GM12878 (cell line): Measurements from ENCODE around the gene PRM2. TPM values are rescaled to one million over a fixed set of nuclear protein-coding genes. Genes with fewer than 3 reads are reported as not detected.

Source experiments
- ATAC-seq: fragments of 200-7000 bp; cut with Tn5 transposase; 3 replicates; pipeline ENCODE4 v1.9.1; 2020; ENCODE audit warnings: mild to moderate bottlenecking, moderate library complexity
- BruUV-seq: library from RNA; stranded (reverse); fragments of 400-500 nt; replicated peaks from 2 replicates; lab custom pipeline; 2021; lab: Mats Ljungman, UMichigan
- CTCF ChIA-PET: fragments of 300-600 bp; sonication (Branson Sonifier 250); formaldehyde crosslinking; extraction: SDS; loops from one replicate; lab custom pipeline; 2021; ENCODE audit warnings: inconsistent platforms; lab: Yijun Ruan, JAX
- POLR2A ChIA-PET: fragments of 350-600 bp; formaldehyde crosslinking; extraction: SDS; loops from one replicate; lab custom pipeline; 2021; ENCODE audit warnings: inconsistent platforms; lab: Charles Lee
- RAD21 ChIA-PET: fragments of 300-600 bp; sonication (Branson Sonifier 250); formaldehyde crosslinking; loops from one replicate; lab custom pipeline; 2023; ENCODE audit warnings: antibody characterized with exemption; ENCODE audit not compliant: unreplicated experiment; lab: Charles Lee
- SMC1A ChIA-PET: fragments of 300-600 bp; sonication (Branson Sonifier 250); formaldehyde crosslinking; loops from one replicate; lab custom pipeline; 2023; ENCODE audit not compliant: unreplicated experiment, uncharacterized antibody; lab: Charles Lee
- DNase-seq: peaks from one replicate; pipeline ENCODE4 v3.0.0-alpha.2; 2011; ENCODE audit warnings: low read depth, low spot score
- FAIRE-seq: peaks from 3 replicates; lab custom pipeline; 2011; peaks lifted over from hg19 to GRCh38; lab: Jason Lieb, UNC
- H2AFZ ChIP-seq: 2 replicates; pipeline ENCODE4 v1.6.0; 2011; ENCODE audit warnings: low read depth, low read length, control low read depth; ENCODE audit not compliant: control insufficient read depth
- H3K27ac ChIP-seq: 2 replicates; pipeline ENCODE4 v1.5.1; 2011; ENCODE audit warnings: control low read depth; ENCODE audit not compliant: control insufficient read depth, insufficient read depth
- H3K27me3 ChIP-seq, 2 experiments: replicated peaks in 1 of 2; 2 replicates each; pipeline versions ENCODE4 v1.6.0 to v1.6.1; 2011; ENCODE audit warnings: low read length in 1 of 2; ENCODE audit not compliant: control insufficient read depth in 2 of 2, insufficient read depth in 2 of 2
- H3K36me3 ChIP-seq, 2 experiments: 2 replicates each; pipeline ENCODE4 v1.5.1; 2011; ENCODE audit warnings: low read length in 1 of 2; ENCODE audit not compliant: control insufficient read depth in 2 of 2, insufficient read depth in 2 of 2
- H3K4me1 ChIP-seq: 2 replicates; pipeline ENCODE4 v1.6.1; 2011; ENCODE audit warnings: mild to moderate bottlenecking, low read length, moderate library complexity, mixed read lengths; ENCODE audit not compliant: control insufficient read depth, insufficient read depth
- H3K4me2 ChIP-seq: 2 replicates; pipeline ENCODE4 v1.6.0; 2011; ENCODE audit warnings: control low read depth; ENCODE audit not compliant: control insufficient read depth, insufficient read depth
- H3K4me3 ChIP-seq: fragments of 200-600 bp; sonication (generic); 2 replicates; pipeline ENCODE4 v1.5.1; 2016
- H3K79me2 ChIP-seq: 2 replicates; pipeline ENCODE4 v1.6.0; 2011; ENCODE audit warnings: low read length; ENCODE audit not compliant: control insufficient read depth, insufficient read depth
- H3K9ac ChIP-seq: 2 replicates; pipeline ENCODE4 v1.8.0; 2011; ENCODE audit warnings: low read length, control low read depth, mixed read lengths; ENCODE audit not compliant: control insufficient read depth, insufficient read depth
- H3K9me3 ChIP-seq: replicated peaks from 3 replicates; pipeline ENCODE4 v1.5.1; 2011; ENCODE audit warnings: mild to moderate bottlenecking, low read length; ENCODE audit not compliant: control insufficient read depth, insufficient read depth
- H4K20me1 ChIP-seq: 2 replicates; pipeline ENCODE4 v1.6.0; 2011; ENCODE audit not compliant: control insufficient read depth, insufficient read depth
- ASH2L ChIP-seq: fragments of 300-600, 200-600 bp; sonication (generic); IDR thresholded peaks from 2 replicates; pipeline ENCODE4 v1.6.1; 2017; ENCODE audit warnings: low read depth, mild to moderate bottlenecking, borderline replicate concordance
- BCL11A ChIP-seq: IDR thresholded peaks from 2 replicates; pipeline ENCODE4 v1.6.1; 2011; ENCODE audit warnings: low read depth, low read length
- BCL3 ChIP-seq: IDR thresholded peaks from 2 replicates; pipeline ENCODE4 v1.6.1; 2011; ENCODE audit warnings: borderline replicate concordance, low read depth, mild to moderate bottlenecking, moderate library complexity, low read length; ENCODE audit not compliant: insufficient read depth, poor library complexity, severe bottlenecking
- CBX5 ChIP-seq: sonication (generic); IDR thresholded peaks from 2 replicates; pipeline ENCODE4 v1.6.1; 2016; ENCODE audit warnings: low read depth, moderate library complexity, mild to moderate bottlenecking, inconsistent platforms
- CREB1 ChIP-seq: IDR thresholded peaks from 2 replicates; pipeline ENCODE4 v1.6.1; 2012; ENCODE audit warnings: low read depth, mild to moderate bottlenecking, inconsistent platforms
- FOS ChIP-seq: IDR thresholded peaks from 3 replicates; pipeline ENCODE4 v1.6.1; 2011; ENCODE audit warnings: borderline replicate concordance; ENCODE audit not compliant: insufficient read length; ENCODE audit errors: extremely low read depth
- HDGF ChIP-seq: fragments of 450-650 bp; IDR thresholded peaks from 2 replicates; pipeline ENCODE4 v1.6.1; 2016; ENCODE audit warnings: antibody characterized with exemption
- KDM1A ChIP-seq: fragments of 200-600 bp; sonication (generic); IDR thresholded peaks from 2 replicates; pipeline ENCODE4 v1.6.1; 2016; ENCODE audit warnings: borderline replicate concordance
- MTA2 ChIP-seq: fragments of 450-650 bp; IDR thresholded peaks from 2 replicates; pipeline ENCODE4 v1.6.1; 2016; ENCODE audit warnings: low read depth, mild to moderate bottlenecking, moderate library complexity
- NFIC ChIP-seq: IDR thresholded peaks from 2 replicates; pipeline ENCODE4 v1.6.1; 2012; ENCODE audit warnings: low read depth, mild to moderate bottlenecking, inconsistent platforms, low read length, moderate library complexity
- NR2C2 ChIP-seq: IDR thresholded peaks from 2 replicates; pipeline ENCODE4 v1.6.1; 2011; ENCODE audit warnings: borderline replicate concordance, low read depth; ENCODE audit not compliant: control insufficient read depth, insufficient read length
- NR2F1 ChIP-seq: fragments of 450-650 bp; conservative IDR thresholded peaks from 2 replicates; pipeline ENCODE4 v1.6.1; 2017; ENCODE audit warnings: mild to moderate bottlenecking
- PBX3 ChIP-seq: IDR thresholded peaks from 2 replicates; pipeline ENCODE4 v1.6.1; 2011; ENCODE audit warnings: mild to moderate bottlenecking, low read depth, low read length, moderate library complexity; ENCODE audit not compliant: insufficient replicate concordance
- PML ChIP-seq: IDR thresholded peaks from 2 replicates; pipeline ENCODE4 v1.6.1; 2012; ENCODE audit warnings: low read length, inconsistent platforms
- SREBF2 ChIP-seq: IDR thresholded peaks from 2 replicates; pipeline ENCODE4 v1.6.1; 2012; ENCODE audit warnings: mild to moderate bottlenecking, low read length
- TAF1 ChIP-seq: IDR thresholded peaks from 2 replicates; pipeline ENCODE4 v1.6.1; 2011; ENCODE audit warnings: mild to moderate bottlenecking, low read depth, low read length, borderline replicate concordance
- TCF12 ChIP-seq: IDR thresholded peaks from 2 replicates; pipeline ENCODE4 v1.6.1; 2011; ENCODE audit warnings: low read depth, mild to moderate bottlenecking, low read length
- ZBTB33 ChIP-seq: fragments of 450-650 bp; IDR thresholded peaks from 2 replicates; pipeline ENCODE4 v1.6.1; 2017; ENCODE audit warnings: mild to moderate bottlenecking
- WGBS: methylation state at CpG from one replicate; pipeline ENCODE4 v1.1.6; 2016; ENCODE audit warnings: low lambda C conversion rate; ENCODE audit not compliant: insufficient replicate concordance, insufficient coverage; ENCODE audit errors: missing lambda C conversion rate; 5-methylcytosine and 5-hydroxymethylcytosine counted together
- in situ Hi-C: fragments of 300-500 bp; cut with MboI; formaldehyde crosslinking; loops from 9 replicates; pipeline ENCODE4 v1.14.3; 2018; ENCODE audit warnings: mixed read lengths
- intact Hi-C: fragments of 100-400 bp; cut with micrococcal nuclease; formaldehyde crosslinking; loops from one replicate; pipeline ENCODE4 v1.14.2; 2022; ENCODE audit not compliant: unreplicated experiment
- polyA plus RNA-seq, 11 experiments: library from polyadenylated mRNA; depleted of rRNA in 4 of 11; unstranded in 6 of 11; stranded (reverse) in 5 of 11; fragments of >200 nt; fragmentation: Nextera tagmentation in 4 of 11; fragmentation: Illumina TruSeq in 1 of 11; extraction: Ambion mirVana in 4 of 11; extraction: Trizol in 1 of 11; gene quantifications; 1 replicate in 1 of 11; 2 replicates in 10 of 11; pipeline versions ENCODE4 v1.2.1 to v1.2.3, GENCODE V29; 2011 to 2016; ENCODE audit warnings: inconsistent platforms in 2 of 11, missing spikeins in 2 of 11, low read depth in 1 of 11
- total RNA-seq, 4 experiments: library from RNA; depleted of rRNA in 3 of 4; stranded (reverse); fragments of >200 nt in 3 of 4; fragmentation: Illumina TruSeq in 1 of 4; extraction: Trizol in 1 of 4; gene quantifications; 2 replicates each; pipeline versions ENCODE4 v1.2.1 to v1.2.3, GENCODE V29; 2013 to 2021

PRM2 gene
- total and polyA plus RNA-seq, 10 of the 15 experiments (the other 5 are each of a cell fraction or from before 2014, with no cell fraction given), result not detected

DNA sequence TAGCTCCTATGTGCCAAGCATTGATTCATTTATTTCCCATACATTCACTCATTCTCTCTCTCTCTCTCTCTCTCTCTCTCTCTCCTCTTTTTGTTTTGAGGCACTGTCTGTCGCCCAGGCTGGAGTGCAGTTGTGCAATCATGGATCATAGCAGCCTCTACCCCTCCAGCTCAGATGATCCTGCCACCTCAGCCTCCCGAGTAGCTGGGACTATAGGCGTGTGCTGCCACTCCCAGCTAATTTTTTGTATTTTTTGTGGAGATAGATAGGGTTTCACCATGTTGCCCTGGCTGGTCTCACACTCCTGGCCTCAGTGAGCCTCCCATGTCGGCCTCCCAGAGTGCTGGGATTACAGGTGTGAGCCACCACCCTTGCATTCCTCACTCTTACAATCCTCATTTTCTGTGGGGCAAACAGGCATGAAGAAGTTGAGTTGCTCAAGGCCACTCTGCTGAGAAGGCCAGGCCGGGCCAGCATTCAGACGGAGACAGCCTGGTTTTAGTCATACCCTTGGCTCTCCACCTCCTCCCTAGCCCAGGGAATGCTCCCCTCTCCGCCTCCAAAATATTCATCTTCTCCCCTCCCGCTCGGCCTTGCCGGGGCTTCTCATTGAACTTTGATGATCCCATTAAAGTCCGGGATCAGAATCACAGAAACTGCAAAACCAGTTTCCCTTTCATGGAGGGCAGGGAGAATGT is 765 bp upstream of the PRM2 start:
- Histone ChIP-seq H3K9ac (no peak overlapping the region), H3K4me3 (no peak overlapping the region), H3K4me1 (no peaks in the 10 kb centered on the region), H3K27me3 (no peaks in the 10 kb centered on the region), H3K27ac (no peak overlapping the region), H3K4me2 (no peak overlapping the region), H3K79me2 (no peaks in the 10 kb centered on the region), H2AFZ (no peak overlapping the region), H3K9me3 (no peaks in the 10 kb centered on the region), H3K36me3 (no peaks in the 10 kb centered on the region), H4K20me1 (no peaks in the 10 kb centered on the region)
- no peak for TF ChIP-seq CREB1
- no peak for TF ChIP-seq NFIC
- no peak for TF ChIP-seq HDGF
- TF ChIP-seq ASH2L, result no peak
- TF ChIP-seq BCL11A, result no peak
- TF ChIP-seq MTA2, result no peak
- no peak for TF ChIP-seq TAF1
- no peak for TF ChIP-seq SREBF2
- TF ChIP-seq KDM1A, result no peak
- no peak for TF ChIP-seq BCL3
- TF ChIP-seq NR2C2, result no peak
- no peak for TF ChIP-seq CBX5
- TF ChIP-seq PML, result no peak
- TF ChIP-seq TCF12, result no peak
- TF ChIP-seq ZBTB33, result no peak
- TF ChIP-seq FOS, result no peak
- TF ChIP-seq PBX3, result no peak
- TF ChIP-seq NR2F1, result no peak
- POLR2A ChIA-PET, result no interaction called here
- CTCF ChIA-PET, result interaction anchor here (1.0 kb wide), 1 partner anchor 306 kb away, joined by 5 read pairs; no protein-coding TSS in a partner anchor
- SMC1A ChIA-PET, result interaction anchor here (0.8 to 1.1 kb wide), 2 partner anchors 20 to 22 kb away, joined by 3 to 4 read pairs; no protein-coding TSS in a partner anchor
- no peak for ATAC-seq
- BruUV-seq, result no TSS peak
- intact Hi-C loops (no loop called here), in situ Hi-C loops (no loop called here)
- WGBS, result 58% methylated on average over 11 of the region's 11 CpGs
- DNase-seq, result no peak
- RAD21 ChIA-PET, result interaction anchor here (1.6 kb wide), 1 partner anchor 20 kb away, joined by 4 read pairs; no protein-coding TSS in a partner anchor
- no peak for FAIRE-seq
